ENCODE measurements around the gene ZNF624. TPM values are rescaled to one million over a fixed set of nuclear protein-coding genes. Genes with fewer than 3 reads are reported as not detected.
"Not testable (repeated sequence)": the region's sequence is repeated elsewhere in the genome, so short reads cannot be mapped to it uniquely, and the experiment has no call there.

The ZNF624 gene
- total RNA-seq, result 1 to 10 TPM; 4.5 to 7.2 (median 4.7) TPM
- long read RNA-seq, donor 1, partial matches to known transcripts, result 0 of 3 reads
- long read RNA-seq, donor 1, other reads (novel, unspliced or antisense), result 3 of 3 reads
- long read RNA-seq, donor 2, result 0 reads

DNA sequence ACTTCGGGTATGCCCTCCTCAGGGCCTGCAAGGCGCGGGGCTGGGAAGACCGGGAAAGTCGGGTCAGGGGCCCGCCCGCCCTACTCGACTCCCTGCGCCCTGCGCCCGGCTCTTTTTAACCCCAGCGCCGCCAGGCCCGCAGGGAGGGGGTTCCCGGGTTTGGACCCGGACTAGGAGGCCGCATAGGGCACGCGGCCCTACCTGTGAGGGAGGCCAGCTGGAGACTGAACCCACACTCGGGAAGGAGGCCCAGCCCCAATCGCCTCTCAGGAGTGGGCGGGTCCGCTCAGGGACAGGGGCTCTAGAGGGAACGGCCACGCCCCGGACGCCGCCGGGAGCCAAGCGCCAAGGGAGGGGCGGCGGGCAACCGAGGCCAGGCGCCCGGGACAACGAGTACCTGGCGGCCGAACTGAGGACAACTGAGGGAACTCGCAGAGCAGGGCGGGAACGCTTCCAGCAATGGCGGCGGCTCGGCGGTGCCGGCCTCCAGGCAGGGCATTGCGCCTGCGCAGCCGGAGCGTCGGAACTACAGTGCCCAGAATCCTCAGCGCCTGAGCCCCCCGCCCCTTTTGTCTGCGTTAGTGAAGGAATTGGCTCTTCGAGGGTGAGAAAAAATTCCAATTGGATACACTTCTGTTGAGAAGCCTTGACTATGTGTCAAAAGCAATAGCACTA lies at the start of gene ZNF624:
Gene ZNF624 (minus strand): TSS at position 484 of the 675 bp plus-strand sequence.
- Histone ChIP-seq H3K4me3 (peak within 1 kb of the TSS; percentile 28), H3K4me1 (ENCODE audit: low read depth) (peaks cover 7% of the 10 kb centered on the region), H3K9me3 (no peaks in the 10 kb centered on the region), H3K36me3 (ENCODE audit: low read depth) (no peaks in the 10 kb centered on the region)
- ATAC-seq (peak; percentile 97), DNase-seq (peak; percentile 94 to 96 (median 94))
- TF ChIP-seq, protein P1, sequence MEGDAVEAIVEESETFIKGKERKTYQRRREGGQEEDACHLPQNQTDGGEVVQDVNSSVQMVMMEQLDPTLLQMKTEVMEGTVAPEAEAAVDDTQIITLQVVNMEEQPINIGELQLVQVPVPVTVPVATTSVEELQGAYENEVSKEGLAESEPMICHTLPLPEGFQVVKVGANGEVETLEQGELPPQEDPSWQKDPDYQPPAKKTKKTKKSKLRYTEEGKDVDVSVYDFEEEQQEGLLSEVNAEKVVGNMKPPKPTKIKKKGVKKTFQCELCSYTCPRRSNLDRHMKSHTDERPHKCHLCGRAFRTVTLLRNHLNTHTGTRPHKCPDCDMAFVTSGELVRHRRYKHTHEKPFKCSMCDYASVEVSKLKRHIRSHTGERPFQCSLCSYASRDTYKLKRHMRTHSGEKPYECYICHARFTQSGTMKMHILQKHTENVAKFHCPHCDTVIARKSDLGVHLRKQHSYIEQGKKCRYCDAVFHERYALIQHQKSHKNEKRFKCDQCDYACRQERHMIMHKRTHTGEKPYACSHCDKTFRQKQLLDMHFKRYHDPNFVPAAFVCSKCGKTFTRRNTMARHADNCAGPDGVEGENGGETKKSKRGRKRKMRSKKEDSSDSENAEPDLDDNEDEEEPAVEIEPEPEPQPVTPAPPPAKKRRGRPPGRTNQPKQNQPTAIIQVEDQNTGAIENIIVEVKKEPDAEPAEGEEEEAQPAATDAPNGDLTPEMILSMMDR (IDR thresholded peaks at IDR 0.05), result no peak
- intact Hi-C loops (cut with DNase I, micrococcal nuclease), result no loop called here

- ATAC-seq; H3K9me3 ChIP-seq; intact Hi-C loops (cut with DNase I, micrococcal nuclease); H3K4me3 ChIP-seq; H3K4me1 ChIP-seq (ENCODE audit: low read depth); H3K36me3 ChIP-seq (ENCODE audit: low read depth); DNase-seq: not testable (repeated sequence)
Measured at GRCh38 chr17:16697603-16698002, 44.0 kb upstream of the ZNF624 start.

GRCh38 chr17:16690447-16690846 lies 36.8 kb upstream of the ZNF624 start:
- H3K36me3 ChIP-seq (ENCODE audit: low read depth); ATAC-seq; H3K9me3 ChIP-seq; H3K4me3 ChIP-seq; H3K4me1 ChIP-seq (ENCODE audit: low read depth); intact Hi-C loops (cut with DNase I, micrococcal nuclease); DNase-seq: not testable (repeated sequence)

- TF ChIP-seq, protein P1 (IDR thresholded peaks at IDR 0.05), result peak; percentile 22
- H3K9me3 ChIP-seq; H3K4me1 ChIP-seq (ENCODE audit: low read depth); H3K4me3 ChIP-seq; intact Hi-C loops (cut with DNase I, micrococcal nuclease); H3K36me3 ChIP-seq (ENCODE audit: low read depth): not testable (repeated sequence)
- ATAC-seq, result peak; percentile 52
- peak in 1 of 3 donors; percentile 33 for DNase-seq
Measured at GRCh38 chr17:16689731-16690281, 36.2 kb upstream of the ZNF624 start, which contains the start of gene CCDC144A. Gene CCDC144A, plus strand, starts transcription at chr17:16690241. Its CDS starts 160 bp downstream, at chr17:16690401.

- ATAC-seq; H3K9me3 ChIP-seq; H3K36me3 ChIP-seq (ENCODE audit: low read depth); H3K4me3 ChIP-seq; intact Hi-C loops (cut with DNase I, micrococcal nuclease); H3K4me1 ChIP-seq (ENCODE audit: low read depth); DNase-seq: not testable (repeated sequence)
Measured at GRCh38 chr17:16687151-16687550, 33.5 kb upstream of the ZNF624 start.

DNA sequence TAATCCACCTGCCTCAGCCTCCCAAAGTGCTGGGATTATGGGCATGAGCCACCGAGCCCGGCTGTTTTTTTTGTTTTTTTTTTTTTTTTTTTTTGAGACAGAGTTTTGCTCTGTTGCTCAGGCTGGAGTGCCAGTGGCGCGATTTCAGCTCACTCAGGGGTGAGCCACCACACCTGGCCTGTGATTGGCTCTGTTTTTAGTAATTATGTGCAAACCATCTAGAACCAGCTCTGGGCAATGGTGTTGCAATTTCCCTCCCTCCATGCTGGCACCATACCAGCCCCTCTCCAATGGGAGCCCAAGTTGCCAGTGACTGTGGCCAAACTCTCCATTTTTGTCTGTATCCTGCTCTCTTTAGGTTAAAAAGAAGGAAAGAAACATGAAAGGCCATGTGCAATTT lies 32.4 kb upstream of the ZNF624 start:
- H3K4me1 ChIP-seq (ENCODE audit: low read depth); intact Hi-C loops (cut with DNase I, micrococcal nuclease); DNase-seq; H3K36me3 ChIP-seq (ENCODE audit: low read depth); H3K4me3 ChIP-seq; ATAC-seq; H3K9me3 ChIP-seq: not testable (repeated sequence)

- H3K9me3 ChIP-seq; H3K4me1 ChIP-seq (ENCODE audit: low read depth); DNase-seq; ATAC-seq; H3K4me3 ChIP-seq; intact Hi-C loops (cut with DNase I, micrococcal nuclease); H3K36me3 ChIP-seq (ENCODE audit: low read depth): not testable (repeated sequence)
Measured at GRCh38 chr17:16683290-16684138, 29.9 kb upstream of the ZNF624 start.
